Esophagus mucosa (tissue), 1 donor: ENCODE results near the gene PPP4C. TPM values are rescaled to one million over a fixed set of nuclear protein-coding genes. Genes with fewer than 3 reads are reported as not detected.

Source experiments
- ATAC-seq: fragments of 200-7000 bp; cut with Tn5 transposase; one replicate; pipeline ENCODE4 v1.9.1; 2020
- total RNA-seq: library from RNA; stranded (reverse); gene quantifications from one replicate; pipeline ENCODE4 v1.2.4, GENCODE V29; 2023
- donor health status: DM: yes; HTN: yes; CAD: no.

The PPP4C gene
- total RNA-seq, 1 donor from 2014 or later, result 112 TPM

DNA sequence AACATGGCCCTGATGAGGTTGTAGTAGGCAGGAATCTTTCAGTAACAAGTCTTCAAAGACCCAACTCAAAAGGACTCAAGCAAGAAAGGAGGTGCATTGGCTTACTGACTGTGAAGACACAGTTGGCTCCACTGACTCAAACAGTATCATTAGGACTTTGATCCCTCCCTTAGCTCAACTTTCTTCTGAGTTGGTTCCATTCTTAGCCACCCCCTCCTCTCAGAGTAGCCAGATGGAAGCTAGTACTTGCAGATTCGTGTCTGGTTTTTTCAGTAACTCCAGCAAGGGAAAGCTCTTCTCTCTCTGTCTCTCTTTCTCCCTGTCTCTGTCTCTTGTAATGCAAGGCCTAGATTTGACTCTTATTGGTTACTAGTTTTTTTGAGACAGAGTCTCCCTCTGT lies 52.2 kb downstream of the PPP4C start:
- ATAC-seq, result no peak

DNA sequence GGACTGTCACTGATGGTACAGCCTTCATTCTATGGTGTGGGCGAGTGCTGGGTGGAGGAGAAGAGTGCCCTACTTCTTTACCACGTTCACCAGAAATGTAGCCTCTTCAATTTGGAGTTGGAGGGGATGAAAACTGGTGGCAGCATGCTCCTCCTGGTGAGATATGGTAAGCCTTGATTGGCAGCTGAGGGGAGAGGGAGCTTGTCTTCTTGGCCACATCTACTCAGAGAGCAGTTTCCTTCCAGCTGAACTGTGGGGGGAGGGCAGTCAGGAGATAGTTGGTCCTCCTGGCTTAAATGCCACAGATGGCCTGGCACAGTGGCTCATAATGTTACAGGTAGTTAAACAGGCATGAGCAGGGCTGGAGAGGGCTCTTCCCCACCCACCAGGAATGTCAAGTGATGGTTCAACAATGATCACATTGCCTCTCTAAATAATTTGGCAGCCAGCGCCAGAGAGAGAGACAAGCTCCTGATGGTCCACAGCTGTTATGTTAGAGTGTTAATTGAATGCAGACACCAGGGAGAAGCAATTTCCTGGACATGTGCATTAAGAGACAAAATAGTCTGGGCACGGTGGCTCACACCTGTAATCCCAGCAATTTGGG lies 56.2 kb downstream of the PPP4C start:
- no peak for ATAC-seq

- no peak for ATAC-seq
Measured at GRCh38 chr16:30132591-30132990, 56.8 kb downstream of the PPP4C start.

Other genes starting within 250 kb of the PPP4C start
- gene CDIPT, start 212.8 kb upstream of the PPP4C start, total RNA-seq, result 36.9 TPM
- 2.9 TPM for gene SEZ6L2, start 176.4 kb upstream of the PPP4C start, total RNA-seq
- 1.00 TPM for gene ASPHD1, start 175.5 kb upstream of the PPP4C start, total RNA-seq
- gene KCTD13, start 149.8 kb upstream of the PPP4C start, total RNA-seq, result 11.1 TPM
- 74.5 TPM for gene TMEM219, start 113.9 kb upstream of the PPP4C start, total RNA-seq
- gene TAOK2, start 102.1 kb upstream of the PPP4C start, total RNA-seq, result 17.7 TPM
- gene HIRIP3, start 80.4 kb upstream of the PPP4C start, total RNA-seq, result 7.1 TPM
- 37.0 TPM for gene INO80E, start 79.8 kb upstream of the PPP4C start, total RNA-seq
- gene DOC2A, start 65.0 kb upstream of the PPP4C start, total RNA-seq, result 0.20 TPM
- not detected for gene C16orf92, start 52.8 kb upstream of the PPP4C start, total RNA-seq
- 0.20 TPM for gene TLCD3B, start 44.7 kb upstream of the PPP4C start, total RNA-seq
- 1,863 TPM for gene ALDOA, start 10.2 kb upstream of the PPP4C start, total RNA-seq
- gene TBX6, start 15.9 kb downstream of the PPP4C start, total RNA-seq, result 3.6 TPM
- 22.8 TPM for gene YPEL3, start 20.2 kb downstream of the PPP4C start, total RNA-seq
- 85.3 TPM for gene GDPD3, start 37.5 kb downstream of the PPP4C start, total RNA-seq
- gene MAPK3, start 47.2 kb downstream of the PPP4C start, total RNA-seq, result 126 TPM
- gene CORO1A, start 107.6 kb downstream of the PPP4C start, total RNA-seq, result 9.0 TPM
- 131 TPM for gene BOLA2B, start 117.7 kb downstream of the PPP4C start, total RNA-seq
- gene SLX1A, start 117.9 kb downstream of the PPP4C start, total RNA-seq, result 27.9 TPM
- 7.1 TPM for gene SULT1A3, start 123.3 kb downstream of the PPP4C start, total RNA-seq
- 11.2 TPM for gene NPIPB13, start 172.5 kb downstream of the PPP4C start, total RNA-seq